SHP77 (cell line): Measurements from ENCODE around the gene RECQL.
A peak's percentile ranks its signal among the peaks of the same experiment; 100 is the strongest.

ENCODE experiments used
- DNase-seq, 2 experiments: peaks; one replicate each; lab custom pipeline; 2025; lab: John Stamatoyannopoulos, UW

Gene RECQL, protein sequence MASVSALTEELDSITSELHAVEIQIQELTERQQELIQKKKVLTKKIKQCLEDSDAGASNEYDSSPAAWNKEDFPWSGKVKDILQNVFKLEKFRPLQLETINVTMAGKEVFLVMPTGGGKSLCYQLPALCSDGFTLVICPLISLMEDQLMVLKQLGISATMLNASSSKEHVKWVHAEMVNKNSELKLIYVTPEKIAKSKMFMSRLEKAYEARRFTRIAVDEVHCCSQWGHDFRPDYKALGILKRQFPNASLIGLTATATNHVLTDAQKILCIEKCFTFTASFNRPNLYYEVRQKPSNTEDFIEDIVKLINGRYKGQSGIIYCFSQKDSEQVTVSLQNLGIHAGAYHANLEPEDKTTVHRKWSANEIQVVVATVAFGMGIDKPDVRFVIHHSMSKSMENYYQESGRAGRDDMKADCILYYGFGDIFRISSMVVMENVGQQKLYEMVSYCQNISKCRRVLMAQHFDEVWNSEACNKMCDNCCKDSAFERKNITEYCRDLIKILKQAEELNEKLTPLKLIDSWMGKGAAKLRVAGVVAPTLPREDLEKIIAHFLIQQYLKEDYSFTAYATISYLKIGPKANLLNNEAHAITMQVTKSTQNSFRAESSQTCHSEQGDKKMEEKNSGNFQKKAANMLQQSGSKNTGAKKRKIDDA

DNA sequence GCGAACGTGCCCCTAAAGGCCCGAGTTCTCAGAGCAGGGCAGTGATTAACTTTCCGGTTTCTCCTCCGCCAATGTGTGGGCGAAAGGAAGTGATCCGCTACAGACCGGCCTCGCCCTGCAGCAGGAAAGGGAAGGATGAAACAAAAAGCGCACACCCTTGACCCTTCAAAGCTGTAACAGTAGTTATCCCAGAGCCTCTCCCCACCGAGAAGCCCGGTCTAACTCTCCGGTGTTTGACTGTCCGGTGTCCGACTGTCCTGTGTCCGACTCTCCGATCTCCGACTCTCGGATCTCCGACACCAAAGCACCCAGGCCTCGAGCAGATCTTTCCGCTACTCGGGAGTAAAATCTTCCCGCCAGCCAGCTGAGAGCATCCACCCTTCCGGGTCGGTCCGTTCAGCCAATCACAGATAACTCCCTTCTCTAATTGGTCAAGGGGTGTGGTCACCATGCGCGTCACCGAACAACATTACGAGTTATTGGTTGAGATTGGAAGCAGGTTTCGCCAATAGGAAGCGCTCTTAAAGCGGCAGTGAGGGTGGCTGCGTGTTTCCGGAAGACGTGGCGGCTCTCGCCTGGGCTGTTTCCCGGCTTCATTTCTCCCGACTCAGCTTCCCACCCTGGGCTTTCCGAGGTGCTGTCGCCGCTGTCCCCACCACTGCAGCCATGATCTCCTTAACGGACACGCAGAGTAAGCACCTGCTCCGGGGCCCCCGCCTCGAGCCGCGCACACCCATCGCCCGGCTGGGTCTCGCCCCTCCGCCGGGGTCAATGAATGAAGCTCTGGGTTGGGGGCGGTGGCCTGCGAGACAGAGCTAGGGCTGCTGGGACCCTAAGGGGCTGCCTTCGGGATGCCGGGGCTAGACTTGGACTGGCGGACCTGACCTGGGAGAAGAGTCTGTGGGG is at the start of gene RECQL, which contains the start of gene GOLT1B:
Gene RECQL, minus strand, starts transcription at position 378 of the 906 bp plus-strand sequence. CDS start 2,065 bp downstream, outside the sequence.
Gene GOLT1B, plus strand, starts transcription at position 532 of the 906 bp plus-strand sequence. Its CDS starts 135 bp downstream, at position 667.
- DNase-seq, result peak; percentile 87 to 88

DNA sequence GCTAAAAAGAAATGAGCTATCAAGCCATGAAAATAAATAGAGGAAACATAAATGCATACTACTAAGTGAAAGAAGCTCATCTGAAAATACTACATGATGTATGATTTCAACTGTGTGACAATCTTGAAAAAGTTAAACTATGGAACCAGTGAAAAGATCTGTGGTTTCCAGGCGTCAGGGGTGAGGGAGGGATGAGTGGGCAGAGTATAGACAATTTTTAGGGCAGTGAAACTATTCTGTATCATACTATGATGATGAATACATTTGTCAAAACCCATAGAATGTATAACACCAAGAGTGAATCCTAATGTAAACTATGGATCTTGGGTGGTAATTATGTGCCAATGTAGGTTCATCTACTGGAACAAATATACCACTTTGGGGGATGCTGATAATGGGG is 46.0 kb upstream of the RECQL start:
- no peak for DNase-seq

DNA sequence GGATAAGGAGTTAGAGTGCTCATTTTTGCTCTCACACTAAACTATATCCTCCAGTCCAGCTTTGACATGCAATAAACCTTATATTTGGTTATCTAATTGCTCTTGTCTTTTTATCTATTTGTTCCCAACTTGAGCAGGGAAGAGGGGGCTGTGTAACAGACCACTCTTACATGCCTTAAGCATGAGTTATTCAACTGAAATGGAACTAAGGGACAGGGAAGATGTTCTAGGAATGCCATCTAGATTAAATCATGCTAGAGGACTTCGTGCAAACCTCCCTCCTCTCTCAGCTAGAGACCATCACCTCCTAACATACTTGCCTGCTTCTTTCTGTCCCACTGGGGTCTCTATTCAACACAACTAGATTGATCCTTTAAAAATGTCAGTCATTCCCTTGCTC is 45.3 kb upstream of the RECQL start:
- DNase-seq, result no peak

DNA sequence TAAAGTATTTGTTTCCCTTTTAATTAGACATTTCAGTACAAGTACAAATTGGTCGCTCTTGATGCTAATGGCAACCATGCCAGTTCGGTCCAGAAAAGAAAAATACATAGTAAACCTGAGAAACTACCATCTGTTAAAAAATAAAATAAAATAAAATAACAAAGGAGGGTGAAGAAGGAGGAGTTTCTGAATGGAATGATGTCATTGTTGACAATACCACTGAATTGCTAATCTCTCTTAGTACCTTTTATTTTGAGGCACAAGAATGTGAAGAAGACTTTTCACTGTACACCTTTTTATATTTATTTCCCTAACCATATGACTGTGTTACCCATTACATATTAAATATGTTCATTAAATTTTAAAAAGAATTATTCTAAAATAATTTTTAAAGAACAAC is 44.1 kb upstream of the RECQL start:
- no peak for DNase-seq

DNA sequence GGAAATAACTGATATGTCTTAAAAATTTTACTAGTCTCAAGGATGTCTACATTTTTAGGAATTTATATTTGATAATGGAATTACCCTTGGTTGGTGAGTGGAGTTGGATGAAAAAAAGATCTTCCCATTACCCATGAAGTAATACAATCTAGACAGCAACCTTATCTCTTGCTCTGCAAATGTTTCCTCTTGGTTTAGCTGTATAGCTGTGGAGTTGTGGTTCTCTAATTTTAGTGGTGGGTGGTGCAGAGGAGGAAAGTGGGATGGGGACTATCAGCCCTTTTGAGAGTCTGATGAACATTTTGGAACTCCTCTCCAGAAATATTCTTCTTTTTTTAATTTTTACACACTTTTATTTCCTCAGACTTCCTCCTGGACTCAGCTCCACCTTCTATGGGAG is 41.7 kb upstream of the RECQL start:
- DNase-seq, result no peak

DNA sequence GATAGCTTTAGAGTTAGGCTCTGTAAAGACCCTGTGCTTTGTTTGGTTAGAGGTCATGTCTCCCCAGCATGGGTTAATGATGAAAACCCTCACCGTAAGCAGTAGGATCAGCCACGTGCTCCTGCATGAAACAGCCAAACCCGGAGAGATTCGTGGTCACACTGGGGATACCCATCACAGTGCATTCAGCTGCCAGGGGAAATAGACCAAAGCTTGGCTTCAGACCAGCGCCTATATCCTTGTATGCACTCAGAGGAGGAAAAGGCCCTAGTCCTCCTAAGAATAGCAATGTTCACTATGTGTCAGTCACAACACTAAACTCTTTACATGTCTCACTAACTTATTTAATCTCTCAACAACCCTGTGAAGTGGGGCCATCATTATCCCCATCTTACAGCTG is 41.0 kb upstream of the RECQL start:
- no peak for DNase-seq

DNA sequence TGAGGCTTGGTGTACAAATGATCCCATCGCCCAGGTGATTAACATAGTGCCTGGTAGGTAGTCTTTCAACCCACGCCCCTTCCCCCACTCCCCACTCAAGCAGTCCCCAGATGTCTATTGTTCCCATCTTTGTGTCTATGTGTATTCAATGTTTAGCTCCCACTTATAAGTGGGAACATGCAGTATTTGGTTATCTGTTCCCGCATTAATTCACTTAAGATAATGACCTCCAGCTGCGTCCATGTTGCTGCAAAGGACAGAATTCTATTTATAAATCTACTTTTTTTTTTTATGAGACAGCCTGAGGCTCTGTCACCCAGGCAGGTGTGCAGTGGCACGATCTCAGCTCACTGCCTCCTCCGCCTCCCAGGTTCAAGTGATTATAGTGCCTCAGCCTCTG is 40.3 kb upstream of the RECQL start:
- DNase-seq, result no peak

DNA sequence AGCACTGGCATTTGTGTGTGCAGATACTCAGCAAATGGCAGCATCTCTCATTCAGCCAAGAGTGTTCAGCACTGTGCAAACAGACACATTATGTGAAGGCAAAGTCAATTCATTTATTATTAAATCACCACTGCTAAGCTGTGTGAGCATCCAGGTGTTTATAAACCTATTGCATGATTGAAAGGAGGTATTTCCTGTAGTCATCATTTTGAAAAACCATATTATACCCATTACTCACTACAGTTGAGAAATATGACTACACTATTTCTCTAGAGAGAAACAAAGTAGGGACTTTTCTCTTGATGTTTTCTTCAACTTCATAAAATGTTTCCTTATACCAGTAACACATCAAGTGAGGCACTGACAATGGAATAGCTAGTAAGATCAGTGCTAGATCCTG is 38.4 kb upstream of the RECQL start:
- peak in 1 of 2 experiments; percentile 21 for DNase-seq

DNA sequence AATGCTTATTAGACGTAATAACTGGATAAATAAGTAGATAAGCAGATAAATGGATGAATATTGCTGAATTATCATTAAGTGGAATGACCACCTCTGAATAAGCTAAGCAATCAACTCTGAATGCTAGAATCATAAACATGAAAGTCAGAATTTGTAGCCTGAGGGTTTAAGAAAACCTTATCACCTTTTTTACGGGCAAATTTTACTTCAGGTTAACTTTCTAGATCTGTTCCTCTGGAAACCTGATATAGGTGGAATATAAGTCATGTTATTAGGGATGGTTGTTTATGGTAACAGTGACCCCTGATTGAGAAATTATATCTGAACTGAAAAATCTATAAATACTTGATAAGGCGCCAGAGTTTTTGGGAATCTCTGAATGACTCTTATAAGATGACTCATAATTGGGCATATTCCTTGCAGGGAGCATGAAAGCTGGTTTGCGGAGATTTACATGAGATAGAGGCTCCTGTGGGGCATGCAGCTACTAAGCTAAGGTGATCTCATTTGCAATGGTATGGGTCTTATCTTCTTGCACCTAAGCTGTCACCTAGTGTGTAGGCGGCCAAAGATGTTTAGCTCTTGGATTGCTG is 36.7 kb upstream of the RECQL start:
- DNase-seq, result no peak

DNA sequence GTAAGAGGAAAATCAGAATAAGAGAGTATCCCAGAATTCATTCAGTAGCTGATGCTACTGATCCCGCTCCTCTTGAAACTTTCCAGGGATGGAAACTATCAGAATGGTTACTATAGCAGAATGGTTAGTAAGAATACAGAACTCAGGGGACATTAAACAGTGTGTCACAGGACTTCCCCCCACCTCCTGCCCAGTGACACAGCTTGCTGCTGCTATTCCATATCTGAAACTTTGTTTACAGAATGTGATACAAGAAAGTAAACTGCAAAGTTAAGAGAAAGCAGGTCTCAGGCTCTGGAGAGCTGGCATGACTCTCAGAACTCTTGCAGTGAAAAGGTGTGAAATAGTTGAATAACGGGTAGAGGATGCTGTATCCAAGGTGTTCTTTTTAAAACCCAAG is 28.0 kb upstream of the RECQL start:
- DNase-seq, result no peak

DNA sequence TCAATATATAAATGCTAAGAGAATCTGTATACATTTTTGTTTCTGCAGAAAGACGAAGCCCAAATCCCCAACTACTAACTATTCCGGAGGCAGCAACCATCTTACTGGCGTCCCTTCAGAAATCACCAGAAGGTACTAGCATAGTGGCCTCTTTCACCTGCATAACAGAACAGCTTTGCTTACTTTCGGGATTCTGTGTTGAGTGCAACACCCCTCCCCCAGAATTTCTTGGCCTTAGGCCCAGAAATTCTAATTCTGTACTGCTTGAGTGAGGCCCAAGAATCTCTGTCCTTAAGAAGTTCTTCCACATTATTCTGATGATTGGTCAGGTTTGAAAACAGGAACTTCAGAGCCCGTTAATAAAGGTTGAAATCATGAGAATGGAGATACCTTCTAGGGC is 27.5 kb upstream of the RECQL start:
- DNase-seq, result no peak

DNA sequence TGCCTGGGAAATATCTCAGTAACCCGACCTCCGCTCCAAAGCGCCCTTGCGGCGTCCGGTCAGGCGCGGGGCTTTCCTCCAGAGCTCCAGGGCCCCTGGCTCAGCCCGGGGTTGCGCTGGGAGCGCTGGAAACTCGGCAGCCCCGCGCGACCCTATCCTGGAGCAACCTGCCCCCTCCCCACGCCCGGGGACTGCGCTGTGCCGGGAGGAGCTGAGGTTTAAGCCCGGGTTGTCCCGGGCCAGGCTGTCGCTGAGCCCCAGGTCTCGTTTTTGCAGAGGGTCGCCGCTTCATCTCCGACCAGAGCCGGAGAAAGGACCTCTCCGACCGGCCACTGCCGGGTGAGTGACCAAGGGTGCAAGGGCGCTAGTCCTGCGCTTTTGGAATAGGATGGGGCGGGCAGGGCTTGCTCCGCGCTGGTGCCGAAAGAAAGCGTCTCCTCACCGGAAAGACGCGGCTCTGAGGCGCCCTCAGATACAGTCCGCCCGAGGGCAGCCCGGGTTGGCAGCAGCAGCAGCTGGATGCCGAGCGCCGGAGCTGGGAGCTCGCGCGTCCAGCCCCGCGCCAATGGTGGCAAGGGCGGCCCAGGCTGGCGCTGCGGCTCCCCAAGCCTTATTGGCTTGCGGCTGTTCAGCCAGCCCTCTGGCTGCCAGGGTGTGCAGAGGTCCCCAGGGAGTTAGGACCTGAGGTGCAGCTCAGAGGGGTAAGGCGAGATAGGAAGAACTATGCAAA is 26.2 kb upstream of the RECQL start:
- peak; percentile 50 to 56 for DNase-seq

DNA sequence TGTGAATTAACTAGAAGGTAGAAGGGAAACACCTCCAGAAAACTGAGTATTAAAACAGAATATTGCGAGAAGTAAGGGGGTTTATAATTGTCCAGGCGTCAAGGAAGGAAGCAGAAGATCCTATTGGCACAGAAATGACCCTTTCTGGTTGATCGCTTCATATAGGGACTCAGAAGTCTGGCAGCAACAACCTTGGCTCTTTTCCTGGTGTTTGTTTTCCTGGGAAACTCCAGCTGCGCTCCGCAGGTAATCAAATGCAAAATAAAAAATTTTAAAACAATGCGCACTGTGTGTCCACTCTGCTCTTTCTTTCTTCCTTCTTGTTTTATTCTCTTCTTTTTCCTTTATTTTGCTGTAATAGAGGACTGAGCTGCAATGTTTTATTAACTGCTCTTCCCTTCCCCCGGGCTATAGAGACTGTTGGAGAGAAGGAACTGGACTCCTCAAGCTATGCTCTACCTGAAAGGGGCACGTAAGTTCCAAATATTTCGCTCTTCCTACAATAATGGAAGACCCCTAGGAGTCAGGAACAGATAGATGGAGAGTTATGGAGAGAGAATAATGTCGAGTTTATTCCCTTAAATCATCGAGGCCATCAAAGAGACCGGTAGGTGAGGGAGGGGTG is 25.4 kb upstream of the RECQL start:
- DNase-seq, result no peak

DNA sequence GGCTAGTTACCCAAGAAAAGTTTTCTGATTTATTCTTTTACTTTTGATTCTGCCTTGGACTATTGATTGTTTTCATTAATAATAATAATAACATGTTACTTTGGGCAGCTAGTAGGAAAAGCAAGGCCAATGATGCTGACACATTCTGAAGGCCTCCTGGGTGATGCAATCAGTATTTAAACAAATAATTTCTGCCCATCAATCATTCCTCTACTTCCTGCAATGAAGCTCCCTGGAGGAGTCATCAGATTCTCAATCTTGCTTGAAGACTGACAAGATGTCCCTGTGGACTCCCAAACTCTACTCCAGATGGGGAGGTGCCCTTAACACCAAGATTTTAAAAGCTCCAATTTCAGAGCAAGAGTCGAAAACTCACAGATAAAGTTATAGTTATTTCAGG is 24.6 kb upstream of the RECQL start, which contains the start of gene SPX:
Gene SPX, plus strand, starts transcription at position 244 of the 400 bp plus-strand sequence. CDS start 177 bp downstream, outside the sequence.
- no peak for DNase-seq

DNA sequence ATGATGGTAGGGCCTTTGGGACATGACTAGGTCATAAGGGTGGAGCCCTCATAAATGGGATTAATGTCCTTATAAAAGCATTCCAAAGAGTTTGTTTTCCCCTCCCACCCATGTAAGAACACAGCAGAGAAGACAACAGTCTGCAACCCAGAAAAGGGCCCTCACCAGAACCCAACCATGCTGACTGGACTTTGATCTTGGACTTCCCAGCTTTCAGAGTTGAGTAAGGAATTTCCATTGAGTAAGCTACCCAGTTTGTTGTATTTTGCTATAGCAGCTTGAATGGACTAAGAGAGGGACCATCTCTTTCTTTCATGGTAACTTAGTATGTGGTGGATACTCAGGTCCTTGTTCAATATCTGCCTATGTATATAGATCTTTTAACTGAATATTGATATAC is 21.7 kb upstream of the RECQL start:
- DNase-seq, result no peak

DNA sequence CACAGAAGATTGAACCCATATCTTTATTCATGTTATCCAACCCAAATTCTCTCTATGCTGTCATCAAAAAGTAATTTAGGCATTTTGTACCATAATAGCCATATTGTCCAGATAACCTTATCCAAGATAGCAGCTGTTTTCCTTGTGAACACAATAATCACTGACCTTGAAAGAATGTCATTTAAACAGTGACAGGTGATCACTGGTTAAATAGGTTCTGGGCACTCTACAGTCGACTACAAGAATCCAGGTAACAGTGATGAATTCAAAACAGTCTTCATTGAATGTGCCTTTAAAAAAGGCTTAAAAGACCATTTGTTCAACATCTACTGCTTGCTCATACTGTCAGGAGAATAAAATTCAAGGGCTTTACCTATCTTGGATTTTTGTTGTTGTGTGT is 20.1 kb upstream of the RECQL start:
- no peak for DNase-seq

DNA sequence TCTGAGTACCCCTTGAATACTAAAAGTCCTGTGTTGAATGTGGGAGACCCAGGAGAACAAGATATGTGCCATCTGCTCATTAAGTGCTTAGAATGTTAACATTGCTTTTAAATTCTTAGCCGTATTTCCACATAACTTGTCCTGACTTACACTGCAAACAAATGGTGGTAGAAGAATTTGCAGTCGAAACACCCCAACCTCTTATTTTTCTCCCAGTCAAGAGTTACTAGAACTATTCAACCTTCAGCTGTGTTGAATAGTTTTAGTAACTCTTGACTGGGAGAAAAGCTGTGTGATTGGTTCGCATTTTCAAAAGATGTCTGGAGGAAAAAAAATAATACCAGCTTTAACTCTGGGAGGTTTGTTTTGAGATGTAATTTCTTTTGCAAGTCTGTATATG is 17.0 kb upstream of the RECQL start:
- no peak for DNase-seq

DNA sequence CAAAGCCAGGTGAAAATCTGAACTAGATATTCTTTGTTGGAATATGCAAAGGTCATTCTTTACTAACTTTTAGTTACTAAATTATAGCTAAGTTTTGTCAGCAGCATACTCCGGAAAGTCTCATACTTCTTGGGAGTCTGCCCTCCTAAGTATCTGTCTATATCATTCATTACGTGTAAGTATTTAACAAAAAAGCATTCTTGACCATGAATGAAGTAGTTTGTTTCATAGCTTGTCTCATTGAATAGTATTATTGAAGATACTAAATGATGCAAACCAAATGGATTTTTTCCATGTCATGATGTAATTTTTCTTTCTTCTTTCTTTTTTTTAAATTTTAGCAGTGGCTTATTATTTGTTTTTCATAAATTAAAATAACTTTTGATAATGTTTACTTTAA is 14.8 kb upstream of the RECQL start:
- DNase-seq, result no peak

DNA sequence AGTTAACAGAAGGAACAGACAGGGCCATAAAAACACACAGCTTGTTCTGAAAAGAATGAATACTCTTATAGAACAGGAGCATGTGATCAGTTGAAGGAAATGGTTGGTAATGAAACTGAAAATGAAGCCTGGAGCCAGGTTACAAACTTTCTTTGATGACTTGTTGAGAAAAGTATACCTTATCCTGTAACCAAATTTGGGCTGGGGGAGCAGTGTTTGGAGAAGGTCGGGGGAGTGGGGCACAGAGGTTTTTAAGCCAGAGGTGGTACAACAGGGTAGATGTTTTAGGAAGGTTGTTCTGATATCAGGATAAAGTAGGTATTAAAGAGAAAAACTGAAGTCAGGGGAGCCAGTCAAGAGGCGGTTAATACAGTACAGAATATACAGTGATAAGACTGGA is 8.3 kb upstream of the RECQL start:
- DNase-seq, result no peak

DNA sequence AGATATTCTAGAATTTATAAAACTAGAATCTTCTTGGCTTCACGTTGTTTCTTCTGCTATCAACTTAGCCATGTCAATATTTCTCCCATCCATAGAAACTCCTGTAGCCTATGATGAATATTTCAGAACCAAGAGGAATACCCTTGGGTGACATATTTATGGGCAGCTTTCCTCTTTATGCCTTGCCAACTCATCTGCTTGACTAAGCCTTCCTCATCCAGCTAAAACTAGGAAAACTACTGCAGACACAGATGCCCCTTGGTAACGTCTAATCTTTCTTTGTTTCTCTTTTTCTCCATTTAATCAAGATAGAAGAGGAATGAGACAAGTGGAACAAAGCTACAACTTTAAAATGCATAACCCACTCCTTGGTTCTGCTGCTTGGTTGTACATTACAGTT is 6.4 kb upstream of the RECQL start:
- DNase-seq, result no peak

DNA sequence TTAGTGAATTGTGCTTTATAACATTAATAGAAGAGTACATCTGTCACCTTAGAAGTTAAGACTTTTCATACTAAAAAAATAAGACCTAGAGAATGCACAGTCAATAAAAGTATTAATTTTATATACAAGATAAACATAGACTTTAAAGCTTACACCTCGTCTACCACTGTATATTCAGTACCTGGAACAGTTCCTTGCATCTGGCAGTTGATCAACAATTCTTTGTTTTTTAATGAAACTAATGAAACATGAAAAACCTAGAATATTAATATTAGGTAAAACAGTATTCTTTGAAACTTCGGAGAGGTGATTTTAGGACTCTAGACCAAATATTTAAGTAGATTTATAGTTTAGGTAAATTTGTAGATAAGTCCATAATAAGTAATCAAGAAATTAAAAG is 4.5 kb upstream of the RECQL start:
- DNase-seq, result no peak
